Liver (tissue), 3 donors: ENCODE measurements around the gene ATXN1.

ENCODE experiments used
- GABPA ChIP-seq, 2 donors: IDR thresholded peaks in 1 of 2; conservative IDR thresholded peaks in 1 of 2; 2 replicates each; pipeline ENCODE4 v1.6.1; 2016; ENCODE audit warnings: antibody characterized with exemption in 2 of 2, mild to moderate bottlenecking in 1 of 2, moderate library complexity in 1 of 2
- TF ChIP-seq, protein P1 (sequence below): fragments of 150-350 bp; IDR thresholded peaks from 2 replicates; pipeline ENCODE4 v1.5.1; 2017; ENCODE audit warnings: improper control_type of control experiment, low read depth, low read length; ENCODE audit not compliant: missing input control
- donor health status: healthy.
- donor health status: healthy.

- TF ChIP-seq GABPA (IDR thresholded peaks at IDR 0.05 in 1 of 2, conservative IDR thresholded peaks at IDR 0.05 in 1 of 2) = no peak
- TF ChIP-seq, protein P1, sequence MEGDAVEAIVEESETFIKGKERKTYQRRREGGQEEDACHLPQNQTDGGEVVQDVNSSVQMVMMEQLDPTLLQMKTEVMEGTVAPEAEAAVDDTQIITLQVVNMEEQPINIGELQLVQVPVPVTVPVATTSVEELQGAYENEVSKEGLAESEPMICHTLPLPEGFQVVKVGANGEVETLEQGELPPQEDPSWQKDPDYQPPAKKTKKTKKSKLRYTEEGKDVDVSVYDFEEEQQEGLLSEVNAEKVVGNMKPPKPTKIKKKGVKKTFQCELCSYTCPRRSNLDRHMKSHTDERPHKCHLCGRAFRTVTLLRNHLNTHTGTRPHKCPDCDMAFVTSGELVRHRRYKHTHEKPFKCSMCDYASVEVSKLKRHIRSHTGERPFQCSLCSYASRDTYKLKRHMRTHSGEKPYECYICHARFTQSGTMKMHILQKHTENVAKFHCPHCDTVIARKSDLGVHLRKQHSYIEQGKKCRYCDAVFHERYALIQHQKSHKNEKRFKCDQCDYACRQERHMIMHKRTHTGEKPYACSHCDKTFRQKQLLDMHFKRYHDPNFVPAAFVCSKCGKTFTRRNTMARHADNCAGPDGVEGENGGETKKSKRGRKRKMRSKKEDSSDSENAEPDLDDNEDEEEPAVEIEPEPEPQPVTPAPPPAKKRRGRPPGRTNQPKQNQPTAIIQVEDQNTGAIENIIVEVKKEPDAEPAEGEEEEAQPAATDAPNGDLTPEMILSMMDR = no peak
Observed at GRCh38 chr6:16380220-16380809, 380.9 kb downstream of the ATXN1 start.
